ENCODE data around the gene CLSTN2.

DNA sequence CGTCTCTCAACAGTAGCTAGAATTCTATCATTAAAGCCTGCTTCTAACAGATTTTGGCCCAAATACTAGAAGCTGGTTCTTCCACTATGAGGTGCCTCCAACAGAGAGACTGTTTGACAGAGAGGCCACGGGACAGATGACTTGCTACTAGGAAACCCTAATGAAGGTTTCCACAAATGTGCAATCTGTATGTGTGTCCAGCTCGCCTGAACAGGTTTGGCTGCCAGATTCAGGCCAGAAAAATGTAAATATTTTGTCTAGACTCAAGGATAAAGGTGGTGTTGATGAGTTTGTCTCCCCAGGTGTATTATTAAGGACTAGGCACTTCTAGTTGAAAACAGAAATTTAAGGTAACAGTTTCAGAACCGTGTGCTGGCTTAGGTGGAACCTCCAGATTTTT is 651.3 kb downstream of the CLSTN2 start:
- no peak for TF ChIP-seq POLR2A (IDR thresholded peaks at IDR 0.05)
- TF ChIP-seq CTCF (IDR thresholded peaks at IDR 0.05), result no peak
